PC-9 (cell line): ENCODE results near the gene CELF1.

Source experiments
- CTCF ChIP-seq: fragments of 200-600 bp; sonication (generic); conservative IDR thresholded peaks from 2 replicates; pipeline ENCODE4 v1.6.1; 2017; ENCODE audit warnings: mixed run types, antibody characterized with exemption, mild to moderate bottlenecking, moderate library complexity
- EZH2 ChIP-seq: fragments of 200-600 bp; sonication (generic); IDR thresholded peaks from 2 replicates; pipeline ENCODE4 v1.8.0; 2017; ENCODE audit warnings: antibody characterized with exemption, low read depth

DNA sequence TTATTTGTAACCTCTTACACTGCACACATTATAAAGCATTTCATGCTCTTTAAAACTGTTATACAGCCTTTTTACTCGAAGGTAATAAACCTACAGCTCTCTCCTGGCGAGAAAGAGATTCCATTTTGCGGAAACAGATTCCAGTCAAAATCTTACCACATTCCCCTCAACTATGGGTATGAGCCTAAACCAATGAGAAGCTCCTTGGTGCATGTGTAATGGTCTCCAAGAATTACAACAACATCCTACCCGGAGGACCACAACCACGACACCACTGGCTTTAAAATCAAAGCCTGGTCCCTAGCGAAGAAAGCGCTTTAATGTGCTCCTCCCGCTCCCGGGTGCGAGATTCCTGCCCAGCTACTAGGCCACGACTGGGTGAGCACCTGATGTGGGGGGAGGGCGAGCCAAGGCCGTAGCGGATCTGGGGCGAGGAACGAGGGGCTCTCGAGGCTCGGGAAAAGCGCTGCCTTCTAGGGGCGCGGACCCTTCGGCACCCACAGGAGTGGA, 821 bp downstream of the CELF1 start:
- TF ChIP-seq CTCF = no peak
- no peak for TF ChIP-seq EZH2
